H1 (cell line): ENCODE data around the gene SERINC5. TPM values are rescaled to one million over a fixed set of nuclear protein-coding genes. Genes with fewer than 3 reads are reported as not detected.

Source experiments
- CTCF ChIA-PET: fragments of 300-600 bp; sonication (Branson Sonifier 250); formaldehyde crosslinking; loops from one replicate; lab custom pipeline; 2021; ENCODE audit not compliant: partially characterized antibody; lab: Charles Lee
- POLR2A ChIA-PET: fragments of 300-600 bp; sonication (Branson Sonifier 250); formaldehyde crosslinking; loops from one replicate; lab custom pipeline; 2021; ENCODE audit warnings: inconsistent platforms; ENCODE audit not compliant: partially characterized antibody; lab: Charles Lee
- DNase-seq, 2 experiments: peaks; one replicate each; pipeline versions ENCODE4 v3.0.0 to v3.0.0-alpha.2; 2010 to 2022; ENCODE audit warnings: low spot score in 2 of 2, low read depth in 1 of 2, mixed read lengths in 1 of 2
- FAIRE-seq: peaks from 2 replicates; lab custom pipeline; 2011; peaks lifted over from hg19 to GRCh38; lab: Jason Lieb, UNC
- H2AFZ ChIP-seq: 2 replicates; pipeline ENCODE4 v1.8.1; 2012; ENCODE audit warnings: low read length, inconsistent platforms
- H2AK5ac ChIP-seq: 2 replicates; pipeline ENCODE4 v1.6.1; 2013; ENCODE audit warnings: low read depth, low read length
- H2BK120ac ChIP-seq: replicated peaks from 2 replicates; pipeline ENCODE3; 2013; ENCODE audit warnings: low read depth, low read length, inconsistent platforms
- H2BK12ac ChIP-seq: 2 replicates; pipeline ENCODE4 v1.6.1; 2013; ENCODE audit warnings: low read depth, low read length
- H2BK15ac ChIP-seq: 2 replicates; pipeline ENCODE4 v1.6.1; 2013; ENCODE audit warnings: low read length
- H2BK20ac ChIP-seq: 2 replicates; pipeline ENCODE4 v1.6.1; 2013; ENCODE audit warnings: low read length
- H2BK5ac ChIP-seq: 2 replicates; pipeline ENCODE4 v1.6.1; 2013; ENCODE audit warnings: low read depth, low read length
- H3K14ac ChIP-seq: 2 replicates; pipeline ENCODE4 v1.6.1; 2013; ENCODE audit warnings: inconsistent platforms; ENCODE audit not compliant: insufficient read length
- H3K18ac ChIP-seq: 2 replicates; pipeline ENCODE4 v1.6.1; 2013; ENCODE audit warnings: low read length; ENCODE audit errors: extremely low read depth
- H3K23ac ChIP-seq: 2 replicates; pipeline ENCODE4 v1.6.1; 2013; ENCODE audit warnings: inconsistent platforms; ENCODE audit not compliant: insufficient read length
- H3K23me2 ChIP-seq: 2 replicates; pipeline ENCODE4 v1.6.1; 2013; ENCODE audit warnings: low read depth, low read length
- H3K27ac ChIP-seq: 2 replicates; pipeline ENCODE4 v1.6.1; 2011; ENCODE audit warnings: low read depth, low read length, inconsistent platforms
- H3K27me3 ChIP-seq, 4 experiments: replicated peaks in 1 of 4; 1 replicate in 1 of 4; 2 replicates in 3 of 4; pipeline versions ENCODE4 v1.6.1 to v1.8.1; 2011 to 2013; ENCODE audit warnings: low read length in 3 of 4, mild to moderate bottlenecking in 3 of 4, inconsistent platforms in 2 of 4, mixed read lengths in 2 of 4, moderate library complexity in 1 of 4; ENCODE audit not compliant: control insufficient read depth in 3 of 4, insufficient read depth in 3 of 4; ENCODE audit errors: extremely low read depth in 1 of 4
- H3K36me3 ChIP-seq, 4 experiments: 2 replicates each; pipeline versions ENCODE4 v1.6.1 to v1.8.1; 2011 to 2013; ENCODE audit warnings: mild to moderate bottlenecking in 4 of 4, low read length in 3 of 4, moderate library complexity in 2 of 4, control low read depth in 1 of 4, inconsistent platforms in 1 of 4; ENCODE audit not compliant: insufficient read depth in 4 of 4, control insufficient read depth in 2 of 4
- H3K4ac ChIP-seq: replicated peaks from 2 replicates; pipeline ENCODE3; 2013; ENCODE audit warnings: low read length, low read depth, mixed read lengths, inconsistent platforms; ENCODE audit not compliant: insufficient read length
- H3K4me1 ChIP-seq, 4 experiments: replicated peaks in 1 of 4; 1 replicate in 1 of 4; 2 replicates in 3 of 4; pipeline versions ENCODE4 v1.6.1 to v1.8.1; 2011 to 2013; ENCODE audit warnings: low read length in 3 of 4, inconsistent platforms in 2 of 4, mixed read lengths in 1 of 4; ENCODE audit not compliant: insufficient read depth in 4 of 4, control insufficient read depth in 3 of 4
- H3K4me2 ChIP-seq, 2 experiments: 2 replicates each; pipeline versions ENCODE4 v1.6.1 to v1.8.1; 2011 to 2013; ENCODE audit warnings: low read depth in 2 of 2, low read length in 2 of 2, control low read depth in 1 of 2, inconsistent platforms in 1 of 2, mild to moderate bottlenecking in 1 of 2; ENCODE audit not compliant: insufficient read depth in 1 of 2
- H3K4me3 ChIP-seq, 4 experiments: fragments of 200-600, 300-600 bp in 1 of 4; sonication (generic), shearing (Covaris generic), sonication (Bioruptor Twin) in 1 of 4; 2 replicates each; pipeline versions ENCODE4 v1.5.1 to v1.8.1; 2011 to 2016; ENCODE audit warnings: low read length in 4 of 4, low read depth in 3 of 4, control low read depth in 2 of 4, inconsistent platforms in 2 of 4, mild to moderate bottlenecking in 2 of 4, mixed read lengths in 1 of 4, moderate library complexity in 1 of 4; ENCODE audit not compliant: insufficient read depth in 2 of 4; ENCODE audit errors: extremely low read depth in 1 of 4
- H3K56ac ChIP-seq: replicated peaks from 2 replicates; pipeline ENCODE3; 2013; ENCODE audit warnings: low read depth, mild to moderate bottlenecking, mixed read lengths, low read length, inconsistent platforms; ENCODE audit not compliant: insufficient read length
- H3K79me1 ChIP-seq: 2 replicates; pipeline ENCODE4 v1.6.1; 2013; ENCODE audit warnings: low read depth, low read length, control low read depth
- H3K79me2 ChIP-seq, 2 experiments: 2 replicates each; pipeline versions ENCODE4 v1.6.1 to v1.8.1; 2012 to 2013; ENCODE audit warnings: low read length in 2 of 2, mild to moderate bottlenecking in 2 of 2, inconsistent platforms in 1 of 2; ENCODE audit not compliant: insufficient read depth in 2 of 2, control insufficient read depth in 1 of 2
- H3K9ac ChIP-seq, 4 experiments: replicated peaks in 1 of 4; 1 replicate in 1 of 4; 2 replicates in 3 of 4; pipeline versions ENCODE4 v1.6.1 to v1.8.1; 2011 to 2013; ENCODE audit warnings: low read depth in 3 of 4, low read length in 3 of 4, control low read depth in 2 of 4, mild to moderate bottlenecking in 2 of 4, moderate library complexity in 2 of 4, inconsistent platforms in 1 of 4; ENCODE audit errors: extremely low read depth in 1 of 4
- H3K9me3 ChIP-seq, 2 experiments: 2 replicates each; pipeline versions ENCODE4 v1.6.1 to v1.8.1; 2012 to 2013; ENCODE audit warnings: mild to moderate bottlenecking in 2 of 2, moderate library complexity in 2 of 2, control low read depth in 1 of 2, inconsistent platforms in 1 of 2, low read depth in 1 of 2, low read length in 1 of 2, mixed read lengths in 1 of 2; ENCODE audit not compliant: insufficient read depth in 2 of 2
- H4K20me1 ChIP-seq, 2 experiments: replicated peaks in 1 of 2; 2 replicates each; pipeline versions ENCODE3 to v1.8.1; 2011 to 2013; ENCODE audit warnings: inconsistent platforms in 2 of 2, low read length in 2 of 2, mild to moderate bottlenecking in 1 of 2; ENCODE audit not compliant: insufficient read depth in 2 of 2, control insufficient read depth in 1 of 2
- H4K5ac ChIP-seq: 2 replicates; pipeline ENCODE4 v1.6.1; 2013; ENCODE audit warnings: low read length, low read depth, mixed read lengths, inconsistent platforms; ENCODE audit not compliant: insufficient read length
- H4K8ac ChIP-seq: 2 replicates; pipeline ENCODE4 v1.8.0; 2013; ENCODE audit warnings: mild to moderate bottlenecking, moderate library complexity, low read length, inconsistent platforms; ENCODE audit not compliant: insufficient read depth; ENCODE audit errors: extremely low read depth
- H4K91ac ChIP-seq: replicated peaks from 2 replicates; pipeline ENCODE3; 2013; ENCODE audit warnings: low read length, mixed read lengths, inconsistent platforms; ENCODE audit not compliant: insufficient read length
- RAD21 ChIP-seq, 2 experiments: IDR thresholded peaks in 1 of 2; conservative IDR thresholded peaks in 1 of 2; 2 replicates each; pipeline ENCODE4 v1.6.1; 2011; ENCODE audit warnings: low read depth in 2 of 2, low read length in 2 of 2, improper control_type of control experiment in 1 of 2, inconsistent platforms in 1 of 2, mild to moderate bottlenecking in 1 of 2, moderate library complexity in 1 of 2
- TAF1 ChIP-seq: IDR thresholded peaks from 2 replicates; pipeline ENCODE4 v1.6.1; 2011; ENCODE audit warnings: mild to moderate bottlenecking, low read depth, low read length
- WGBS, 2 experiments: shearing (Covaris generic) in 1 of 2; methylation state at CpG; one replicate each; pipeline versions ENCODE4 v1.1.6 to v1.1.7; 2013 to 2015; ENCODE audit warnings: low lambda C conversion rate in 2 of 2, mixed read lengths in 2 of 2, inconsistent platforms in 1 of 2, low coverage in 1 of 2, missing lambda C conversion rate in 1 of 2; ENCODE audit not compliant: insufficient replicate concordance in 2 of 2, insufficient coverage in 1 of 2, insufficient read length in 1 of 2; ENCODE audit errors: extremely low coverage in 1 of 2, missing lambda C conversion rate in 1 of 2; 5-methylcytosine and 5-hydroxymethylcytosine counted together
- polyA plus RNA-seq, 7 experiments: library from polyadenylated mRNA; depleted of rRNA in 3 of 7; stranded (reverse) in 5 of 7; unstranded in 2 of 7; fragments of >200 nt in 5 of 7; fragments of 200-250 nt in 2 of 7; gene quantifications; 1 replicate in 5 of 7; 2 replicates in 1 of 7; 4 replicates in 1 of 7; pipeline versions ENCODE4 v1.2.1 to v1.2.3, GENCODE V29; 2011 to 2013; ENCODE audit warnings: missing spikeins in 2 of 7, mixed read lengths in 2 of 7
- total RNA-seq: library from RNA; stranded (reverse); fragmentation: NEBNext Ultra II Directional; extraction: Animal tissue kit (Norgen Biotek cat#: 25700); gene quantifications from 2 replicates; pipeline ENCODE4 v1.2.1, GENCODE V29; 2021

Gene SERINC5
- total and polyA plus RNA-seq, 2 of the 8 experiments (the other 6 are each of a cell fraction or from before 2014, with no cell fraction given), result 32.2 to 149 TPM

- no peak overlapping the region for H2BK15ac ChIP-seq
- H4K5ac ChIP-seq, result no peak overlapping the region
- H2AK5ac ChIP-seq, result no peak overlapping the region
- H3K23me2 ChIP-seq, result no peaks in the 10 kb centered on the region
- H3K27ac ChIP-seq, result no peak overlapping the region
- no peak overlapping the region for H3K9ac ChIP-seq
- 88% methylated on average over 13 of the region's 13 CpGs; no CpG with 5 or more reads in 1 of the 2 experiments for WGBS, 2 experiments
- H3K4ac ChIP-seq, result no peak overlapping the region
- DNase-seq, result no peak
- no peak for FAIRE-seq
- no peak overlapping the region for H2BK5ac ChIP-seq
- no peak for TF ChIP-seq TAF1
- TF ChIP-seq RAD21 (IDR thresholded peaks at IDR 0.05 in 1 of 2, conservative IDR thresholded peaks at IDR 0.05 in 1 of 2; ENCODE audit: low read depth in 2 of 2, low read length in 2 of 2), result peak; percentile 32 to 50; a peak in 3 of 4 replicates
- TF ChIP-seq, all 59 proteins: peak for 1
- Histone ChIP-seq H3K14ac (no peak overlapping the region), H3K56ac (no peak overlapping the region), H3K79me1 (no peaks in the 10 kb centered on the region), H2BK120ac (no peak overlapping the region), H3K79me2 (0 out of 4 replicates have a peak, but pooled peaks cover 0 to 4% of the 10 kb centered on the region in 2 experiments), H3K27me3 (no peaks in the 10 kb centered on the region), H3K9me3 (no peaks in the 10 kb centered on the region), H2AFZ (no peak overlapping the region), H3K23ac (no peak overlapping the region), H3K4me2 (no peak overlapping the region), H4K8ac (no peak overlapping the region; the same call in 1 of the 2 replicates), H3K4me1 (peaks cover 16 to 33% (median 26%) of the 10 kb centered on the region in 4 experiments), H2BK20ac (no peak overlapping the region), H4K20me1 (no peaks in the 10 kb centered on the region), H4K91ac (no peak overlapping the region), H3K36me3 (peaks cover 4 to 42% (median 13%) of the 10 kb centered on the region in 4 experiments; a peak in 6 of 8 replicates), H2BK12ac (no peak overlapping the region), H3K4me3 (no peak overlapping the region), H3K18ac (no peak overlapping the region)
- POLR2A ChIA-PET, result interaction anchor here (0.6 to 1.2 kb wide), 5 partner anchors 8 to 75 kb away, joined by 3 to 4 read pairs (median 3); no protein-coding TSS in a partner anchor
- CTCF ChIA-PET, result interaction anchor here (0.7 to 2.9 kb wide), 8 partner anchors 12 to 114 kb away, joined by 3 to 9 read pairs (median 4); no protein-coding TSS in a partner anchor
Measured at GRCh38 chr5:80143491-80143890, 112.4 kb downstream of the SERINC5 start.
